Right hindlimb (tissue), 1 donor: ENCODE measurements around the gene LAMC1.
A peak's percentile ranks its signal among the peaks of the same experiment; 100 is the strongest.

Source experiments
- DNase-seq: peaks from one replicate; pipeline ENCODE4 v3.0.0-alpha.2; 2018

Gene LAMC1

DNA sequence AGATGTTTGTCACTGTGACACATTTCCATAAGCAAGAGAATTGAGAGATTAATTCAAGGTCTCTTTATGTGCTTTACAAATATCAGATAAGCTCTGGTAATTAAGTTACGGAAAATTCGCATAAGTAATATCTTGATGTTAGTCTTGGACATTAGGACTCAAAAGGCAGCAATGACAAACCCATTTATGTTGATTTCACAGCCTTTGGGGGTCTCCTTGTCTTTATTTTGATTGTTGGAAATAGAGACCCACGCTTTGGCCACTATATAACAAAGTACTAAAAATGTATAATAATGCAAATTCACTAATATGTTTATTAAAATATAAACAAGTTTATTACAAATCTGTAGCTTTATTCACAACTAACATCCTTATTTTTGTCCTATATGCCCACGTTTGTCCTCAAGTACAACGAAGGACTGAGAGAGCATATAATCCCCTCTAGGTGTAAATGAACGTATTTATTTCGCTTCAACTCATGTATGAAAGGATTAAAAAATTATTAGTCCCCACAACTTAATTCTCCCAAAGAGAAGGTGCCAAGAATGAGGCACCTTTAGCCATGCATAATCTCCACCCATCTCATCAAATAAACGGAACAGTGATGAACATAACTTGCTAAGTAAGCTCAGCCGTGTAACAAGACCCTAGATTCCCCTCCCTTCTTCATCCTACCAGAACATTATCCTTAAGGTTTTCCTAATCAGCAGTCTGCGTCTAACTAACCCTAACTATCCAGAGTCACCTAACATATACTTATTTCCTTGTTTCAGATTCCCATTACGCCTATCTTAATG is 1.6 kb upstream of the LAMC1 start:
- DNase-seq: no peak

DNA sequence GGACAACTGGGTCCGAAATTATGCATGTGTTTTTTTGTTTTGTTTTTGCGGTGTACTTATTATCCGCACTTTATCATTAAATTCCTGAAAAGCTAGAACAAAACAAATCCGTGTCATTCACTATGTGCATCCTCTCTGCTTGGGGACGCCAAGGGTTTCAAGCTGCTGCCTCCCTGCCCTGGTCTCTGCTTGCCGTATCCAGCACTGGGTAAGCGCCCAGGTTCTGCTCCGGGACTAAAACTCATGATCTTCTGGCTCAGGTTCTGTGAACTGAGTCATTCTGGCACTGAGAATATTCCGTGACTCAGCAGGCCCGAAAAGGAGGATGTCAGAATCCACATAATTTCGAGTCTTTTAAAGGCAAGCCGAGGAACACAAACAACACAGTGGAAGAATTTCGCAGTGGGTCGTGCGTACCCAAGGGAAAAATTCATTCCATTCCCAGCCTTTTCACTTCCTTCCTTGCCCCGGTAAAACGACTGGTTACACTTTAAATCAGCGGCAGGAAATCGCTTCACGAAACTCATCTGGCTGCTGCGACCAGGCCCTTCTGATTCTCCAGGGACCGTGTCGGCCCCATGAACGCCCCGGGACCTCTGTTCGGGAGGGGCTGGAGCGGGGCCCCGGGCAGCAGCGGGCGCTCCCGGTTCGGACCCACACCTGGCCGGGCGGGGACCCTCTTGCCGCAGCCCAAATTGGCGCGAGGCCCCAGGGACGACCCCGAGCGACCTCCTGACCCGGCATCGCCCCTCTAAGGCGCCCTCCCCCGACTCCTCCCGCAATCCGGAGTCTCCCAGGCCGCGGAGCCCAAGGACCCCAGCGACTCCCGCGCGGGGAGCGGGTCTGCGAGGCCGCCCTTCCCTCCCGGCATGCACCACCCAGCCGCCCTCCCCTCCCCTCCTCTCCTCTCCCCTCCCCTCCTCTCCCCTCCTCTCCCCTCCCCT is 746 bp upstream of the LAMC1 start:
- DNase-seq: peak; percentile 91

DNA sequence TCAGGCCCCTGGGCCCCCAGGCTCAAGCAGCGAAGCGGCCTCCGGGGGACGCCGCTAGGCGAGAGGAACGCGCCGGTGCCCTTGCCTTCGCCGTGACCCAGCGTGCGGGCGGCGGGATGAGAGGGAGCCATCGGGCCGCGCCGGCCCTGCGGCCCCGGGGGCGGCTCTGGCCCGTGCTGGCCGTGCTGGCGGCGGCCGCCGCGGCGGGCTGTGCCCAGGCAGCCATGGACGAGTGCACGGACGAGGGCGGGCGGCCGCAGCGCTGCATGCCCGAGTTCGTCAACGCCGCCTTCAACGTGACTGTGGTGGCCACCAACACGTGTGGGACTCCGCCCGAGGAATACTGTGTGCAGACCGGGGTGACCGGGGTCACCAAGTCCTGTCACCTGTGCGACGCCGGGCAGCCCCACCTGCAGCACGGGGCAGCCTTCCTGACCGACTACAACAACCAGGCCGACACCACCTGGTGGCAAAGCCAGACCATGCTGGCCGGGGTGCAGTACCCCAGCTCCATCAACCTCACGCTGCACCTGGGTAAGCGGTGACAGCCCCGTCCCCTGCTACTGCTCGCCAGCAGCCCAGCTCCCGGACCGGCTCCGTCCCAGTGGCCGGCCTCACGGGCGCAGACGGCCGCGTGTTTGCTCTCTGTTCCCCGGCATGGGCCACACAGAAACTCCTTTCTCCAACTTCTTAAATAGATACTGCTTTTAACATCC is 539 bp downstream of the LAMC1 start:
- DNase-seq: peak; percentile 66

DNA sequence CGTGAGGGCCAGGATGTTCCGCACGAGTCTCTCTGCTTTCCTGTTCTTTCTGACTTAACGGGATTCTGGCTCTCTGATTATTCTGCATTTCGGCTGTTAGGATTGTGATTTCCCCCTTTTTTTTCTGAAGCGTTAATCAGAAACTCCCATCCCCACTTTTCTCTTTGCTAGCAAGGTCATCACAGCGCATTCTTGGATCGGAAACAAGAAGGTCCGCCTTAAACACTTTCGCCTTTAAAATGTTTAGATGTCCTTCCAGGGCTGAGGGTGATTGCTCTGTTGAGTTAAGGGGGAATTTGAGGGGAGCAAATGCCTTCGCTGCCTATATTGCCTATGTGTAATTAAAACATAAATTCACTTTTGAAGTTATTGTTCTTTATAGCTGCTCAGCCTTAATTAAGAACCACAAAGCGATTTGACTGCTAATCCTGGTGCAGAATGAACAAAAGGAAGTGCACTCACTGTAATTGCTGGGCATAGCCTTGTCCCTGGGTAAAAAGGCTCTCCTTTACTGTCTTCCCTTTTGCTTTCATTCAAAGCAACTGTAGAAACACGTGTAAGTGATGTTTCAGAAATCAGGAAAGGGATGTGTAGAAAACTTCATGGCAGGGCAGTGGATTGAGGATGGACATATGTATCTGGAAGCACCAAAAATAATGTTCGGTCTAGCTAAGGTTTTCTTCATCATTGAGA is 1.2 kb downstream of the LAMC1 start:
- DNase-seq: no peak

DNA sequence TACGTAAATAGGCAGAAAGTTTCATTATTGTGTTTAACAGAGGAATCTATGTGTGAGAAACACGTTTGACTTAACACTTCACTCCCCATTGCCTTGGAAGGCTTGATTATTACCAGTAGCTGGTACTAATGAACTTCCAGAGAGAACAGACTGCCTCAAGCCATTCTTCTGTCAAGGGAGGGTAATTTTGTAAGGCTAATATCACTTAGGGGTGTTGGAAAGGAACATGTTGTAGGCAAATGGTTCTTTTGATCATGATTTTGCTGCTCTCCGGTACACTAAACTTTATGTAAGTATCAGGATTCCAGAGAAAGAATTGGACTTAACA is 1.8 kb downstream of the LAMC1 start:
- no peak for DNase-seq

DNA sequence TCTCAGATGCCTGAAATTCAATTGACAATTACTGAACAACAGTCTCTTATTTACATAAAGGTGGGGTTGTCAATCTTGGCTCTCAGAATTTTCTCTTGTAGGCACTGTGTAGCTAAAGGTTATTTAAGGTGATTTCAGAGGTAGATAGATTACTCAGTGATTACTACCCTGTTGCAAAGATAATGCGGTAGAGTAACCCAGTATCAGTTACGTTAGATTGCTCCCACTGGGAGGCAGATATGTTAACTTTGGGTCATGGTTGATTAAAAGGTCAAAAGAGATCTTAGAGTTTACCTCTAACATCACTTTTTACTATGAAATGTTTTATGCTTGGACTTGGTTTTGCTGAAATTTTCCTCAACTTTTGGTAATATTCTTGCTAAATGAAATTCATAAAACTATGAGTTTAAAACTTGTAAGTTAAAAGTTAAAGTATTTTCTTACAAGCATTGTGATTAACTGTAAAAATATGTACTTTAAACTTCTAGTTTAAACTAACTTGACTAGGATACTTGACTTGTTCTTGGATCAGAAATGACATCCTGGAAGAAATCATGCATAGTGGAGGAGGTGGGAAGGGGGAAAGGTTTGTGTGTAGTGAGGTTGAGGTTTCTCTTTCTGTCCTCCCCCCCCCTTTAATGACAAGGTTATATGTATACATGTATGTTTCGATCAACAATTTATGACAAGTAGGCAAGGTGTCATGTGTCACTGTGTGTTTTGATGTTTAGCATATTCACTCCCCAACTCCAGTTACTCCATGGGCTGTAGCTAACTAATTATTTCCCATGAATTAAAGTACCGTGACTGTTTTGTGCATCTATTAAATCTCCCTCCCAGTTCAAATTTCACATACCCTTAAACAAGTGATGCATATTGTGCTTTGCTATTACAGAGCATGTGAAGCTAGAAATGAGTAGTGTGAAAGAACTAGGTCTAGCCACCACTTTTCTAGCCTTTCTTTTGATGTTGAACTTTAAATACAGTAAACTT is 2.9 kb downstream of the LAMC1 start:
- DNase-seq: no peak

DNA sequence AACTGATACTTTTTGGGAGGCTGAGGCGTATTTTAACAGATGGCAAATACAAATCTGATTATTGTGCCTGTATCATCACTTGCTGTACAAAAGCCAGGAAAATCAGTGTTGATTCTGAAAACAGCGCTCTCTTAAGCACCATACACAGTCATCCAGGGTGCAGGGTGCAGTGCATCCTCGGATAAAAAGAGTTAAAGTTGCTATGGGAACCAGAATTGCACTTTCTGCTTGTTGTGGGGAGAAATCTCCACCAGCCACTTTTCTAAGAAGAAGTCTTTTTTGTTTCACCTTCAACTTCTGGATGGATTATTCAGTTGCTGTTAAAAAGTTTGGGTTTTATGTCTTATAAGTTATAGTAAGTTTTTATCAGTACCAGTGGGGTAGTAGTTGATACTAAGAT is 3.8 kb downstream of the LAMC1 start:
- DNase-seq: no peak

DNA sequence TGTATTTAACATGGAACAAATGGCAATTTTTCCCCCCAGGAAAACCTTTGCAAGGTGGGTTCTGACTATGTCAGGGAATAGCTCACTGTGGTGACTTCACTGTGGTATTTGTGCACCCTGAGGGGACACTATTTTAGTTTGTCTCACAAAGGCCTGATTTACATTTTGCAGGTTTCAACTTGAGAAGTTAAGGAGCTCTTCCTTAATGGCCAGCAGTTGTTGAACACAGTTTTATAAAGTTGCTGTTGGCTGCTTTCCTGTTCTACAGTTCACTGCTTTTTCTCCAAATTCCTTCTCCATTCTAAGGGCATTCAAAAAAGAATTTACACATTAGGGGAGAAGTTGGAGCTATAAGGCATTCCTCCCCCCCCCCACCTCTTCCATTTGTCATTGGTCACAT is 4.6 kb downstream of the LAMC1 start:
- DNase-seq: no peak

DNA sequence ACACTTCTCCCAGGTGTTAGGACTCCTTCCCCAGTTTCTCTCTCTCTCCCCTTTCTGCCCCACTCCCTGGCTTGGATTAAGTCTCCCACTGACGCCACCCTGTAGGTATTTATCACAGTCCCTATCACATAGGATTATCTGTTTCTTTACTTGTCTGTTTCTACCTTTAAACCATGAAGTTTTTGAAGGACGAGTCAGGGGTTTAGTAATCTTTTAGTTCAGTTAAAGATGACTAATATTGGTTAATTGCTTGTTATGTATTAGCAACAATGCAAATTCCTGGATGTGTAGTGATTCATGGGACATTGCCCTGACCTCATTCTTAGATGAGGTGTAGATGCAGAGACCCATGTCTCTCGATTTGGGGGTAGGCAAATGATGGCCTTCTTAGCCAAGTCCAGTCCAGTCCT is 6.4 kb downstream of the LAMC1 start:
- DNase-seq: no peak

DNA sequence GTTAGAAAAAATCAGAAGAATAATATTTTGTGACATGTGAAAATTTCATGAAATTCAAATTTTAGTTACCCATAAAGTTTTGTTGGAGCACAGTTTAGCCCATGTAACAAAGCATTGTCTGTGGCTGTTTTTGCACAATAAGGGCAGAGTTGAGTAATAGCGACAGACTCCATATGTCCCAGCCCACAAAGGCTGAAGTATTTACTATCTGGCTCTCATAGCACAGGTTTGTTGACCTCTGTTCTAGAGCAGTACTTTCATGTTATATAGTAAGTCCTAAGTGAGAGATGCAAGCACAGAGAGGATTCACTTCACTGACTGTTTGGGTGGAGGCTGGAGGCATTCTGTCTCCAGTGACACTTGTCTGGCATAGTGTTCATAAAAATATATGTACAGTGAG is 6.8 kb downstream of the LAMC1 start:
- no peak for DNase-seq

DNA sequence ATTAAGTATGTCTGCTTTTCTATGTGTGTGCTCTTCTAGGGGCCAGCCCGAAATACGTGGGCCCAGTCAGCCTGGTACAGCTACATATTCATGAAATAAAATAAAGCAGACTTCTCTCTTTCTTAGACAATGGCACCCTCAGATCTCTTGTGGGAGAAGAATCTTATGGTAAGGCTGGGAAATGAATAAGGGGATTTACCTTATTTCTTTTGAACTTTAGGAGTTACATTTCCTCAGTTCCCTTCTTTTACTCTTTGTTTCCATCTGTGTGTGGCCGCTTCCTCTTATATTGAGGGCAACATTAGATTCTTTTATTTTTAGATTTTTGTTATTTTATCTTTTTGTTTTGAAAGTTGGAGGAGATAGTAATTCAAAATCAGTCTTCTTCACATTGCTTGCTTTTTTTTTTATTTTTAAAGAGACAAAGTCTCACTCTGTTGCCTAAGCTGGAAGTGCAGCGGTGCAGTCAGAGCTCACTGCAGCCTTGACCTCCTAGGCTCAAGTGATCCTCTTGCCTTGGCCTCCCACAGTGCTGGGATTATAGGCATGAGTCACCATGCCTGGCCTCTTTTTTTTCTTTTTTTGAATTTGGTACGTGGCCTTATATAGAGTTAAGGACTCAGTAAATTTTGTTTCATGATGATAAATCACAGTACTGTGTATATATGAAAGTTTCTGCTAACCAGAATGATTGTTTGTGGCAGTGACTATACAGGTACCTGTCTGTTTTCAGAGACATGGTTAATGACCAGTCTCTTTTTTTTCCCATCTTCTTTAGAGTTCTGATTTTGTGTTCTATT is 9.1 kb downstream of the LAMC1 start:
- DNase-seq: no peak

DNA sequence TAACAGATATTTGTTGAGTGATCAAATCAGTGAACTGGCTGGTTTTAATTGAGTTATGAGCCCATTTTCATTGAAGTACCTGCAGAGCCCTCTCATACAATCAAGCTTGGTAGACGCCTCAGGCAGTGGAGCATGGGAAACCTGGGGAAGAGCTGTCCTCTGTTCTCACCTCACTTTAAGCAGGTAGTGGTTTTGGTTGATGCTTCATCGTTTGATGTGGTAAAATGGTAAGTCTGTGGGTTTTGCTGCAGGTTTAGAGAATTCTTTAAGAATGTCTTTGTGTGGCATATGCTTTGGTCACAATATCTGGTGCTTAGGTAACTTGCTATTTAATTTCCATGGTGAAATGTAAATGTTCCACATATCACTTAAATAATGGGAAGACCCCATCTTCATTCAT is 10.0 kb downstream of the LAMC1 start:
- no peak for DNase-seq

DNA sequence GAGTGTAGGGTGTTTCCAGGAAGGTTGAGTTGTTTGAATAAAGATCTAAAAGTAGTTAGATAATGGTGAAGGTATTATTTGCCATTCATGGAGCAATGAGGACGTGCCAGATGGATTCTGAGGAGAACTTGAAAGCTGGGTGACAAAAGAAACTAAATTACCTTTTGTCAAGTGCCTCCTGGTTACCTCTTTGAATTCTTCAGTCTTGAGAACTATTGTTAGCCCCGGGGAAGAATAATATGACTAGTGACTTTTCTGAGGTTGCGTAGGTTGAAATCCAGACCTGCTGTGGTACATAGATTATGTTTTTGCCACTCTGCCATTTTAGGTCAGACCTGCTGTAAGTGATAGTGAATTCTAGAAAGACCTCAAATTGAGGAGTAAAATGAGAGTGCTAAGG is 11.5 kb downstream of the LAMC1 start:
- no peak for DNase-seq

DNA sequence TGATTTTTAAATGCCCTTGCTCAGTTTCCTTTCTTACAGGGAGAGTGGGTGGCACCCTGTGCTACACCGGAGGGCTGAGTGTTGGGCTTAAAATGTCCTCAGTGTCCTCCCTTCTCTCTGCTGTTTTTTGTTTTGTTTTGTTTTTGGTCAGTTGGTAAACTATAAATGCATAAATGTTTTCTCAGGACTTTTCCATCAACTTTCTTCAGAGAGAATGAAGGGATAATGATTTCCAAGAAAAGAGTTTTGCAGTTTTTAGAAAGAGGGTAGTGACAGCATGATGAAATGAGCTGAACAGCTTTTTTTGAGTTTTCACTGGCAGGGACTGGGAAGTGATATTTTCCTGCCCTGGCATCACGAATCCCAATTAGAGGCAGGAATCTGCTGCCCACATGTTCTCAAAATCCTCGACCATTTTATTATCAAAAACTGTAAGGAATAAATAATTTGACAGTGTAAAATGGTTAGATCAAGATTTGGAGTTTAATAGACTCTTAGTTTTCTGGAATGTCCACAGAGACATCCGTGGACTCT is 15.2 kb downstream of the LAMC1 start:
- DNase-seq: no peak

DNA sequence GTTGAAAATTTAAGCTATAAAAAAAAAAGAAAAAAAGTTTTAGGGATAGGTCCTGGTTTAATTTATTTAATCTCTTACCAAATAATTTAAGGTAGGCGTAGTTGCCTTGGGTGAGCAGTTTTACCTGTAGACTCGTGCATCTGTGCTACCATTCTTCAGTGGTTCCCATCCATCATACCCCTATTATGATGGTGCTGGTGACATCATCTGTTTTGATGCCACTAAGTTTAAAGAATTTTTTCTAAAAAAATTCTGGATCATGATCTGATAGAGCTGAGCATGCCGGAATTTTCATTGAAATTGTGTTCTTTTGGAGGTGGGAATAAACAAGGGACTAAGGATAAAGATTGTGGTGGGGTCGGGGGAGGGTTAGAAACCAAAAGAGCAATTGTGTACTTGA is 15.7 kb downstream of the LAMC1 start:
- DNase-seq: no peak

DNA sequence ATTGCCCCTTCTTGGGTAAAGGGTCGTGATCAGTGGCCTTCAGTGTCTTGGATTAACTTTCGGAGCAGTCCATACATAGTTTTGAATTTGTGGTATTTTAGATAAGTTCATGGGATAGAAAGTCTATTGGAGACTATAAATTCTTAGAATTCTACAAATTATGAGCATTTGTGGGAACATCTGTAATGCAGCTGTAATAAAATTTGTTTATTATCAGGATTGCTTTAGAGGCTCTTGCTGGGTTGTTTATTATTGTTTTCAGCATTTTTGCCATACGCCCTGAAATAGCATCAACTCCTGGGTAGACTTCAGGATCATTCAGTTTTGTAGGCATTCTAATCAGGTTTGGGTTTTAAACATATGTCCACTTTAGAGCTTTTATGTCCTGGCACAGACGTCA is 16.1 kb downstream of the LAMC1 start:
- no peak for DNase-seq

DNA sequence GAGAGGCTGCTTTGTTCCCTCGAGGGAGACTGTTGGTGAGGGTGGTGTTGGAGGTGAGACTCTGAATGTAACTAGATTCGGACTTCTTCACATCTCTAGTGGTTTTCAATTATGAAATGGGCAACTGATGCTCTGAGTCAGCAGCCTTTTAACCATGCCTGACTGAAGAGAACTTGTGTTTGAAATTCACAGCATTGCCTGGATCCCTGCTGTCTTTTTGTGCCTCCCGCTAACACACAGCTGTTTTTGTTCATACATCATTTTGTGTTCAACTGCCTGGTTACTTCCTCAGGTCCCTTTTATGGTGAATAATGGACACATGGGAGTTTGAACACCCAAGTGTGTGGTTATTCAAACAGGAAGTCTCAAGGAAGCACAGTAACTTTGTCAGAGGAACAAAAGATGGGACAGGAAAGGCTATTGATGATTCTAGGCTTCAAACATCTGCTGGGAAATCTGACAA is 16.8 kb downstream of the LAMC1 start:
- DNase-seq: peak; percentile 30

DNA sequence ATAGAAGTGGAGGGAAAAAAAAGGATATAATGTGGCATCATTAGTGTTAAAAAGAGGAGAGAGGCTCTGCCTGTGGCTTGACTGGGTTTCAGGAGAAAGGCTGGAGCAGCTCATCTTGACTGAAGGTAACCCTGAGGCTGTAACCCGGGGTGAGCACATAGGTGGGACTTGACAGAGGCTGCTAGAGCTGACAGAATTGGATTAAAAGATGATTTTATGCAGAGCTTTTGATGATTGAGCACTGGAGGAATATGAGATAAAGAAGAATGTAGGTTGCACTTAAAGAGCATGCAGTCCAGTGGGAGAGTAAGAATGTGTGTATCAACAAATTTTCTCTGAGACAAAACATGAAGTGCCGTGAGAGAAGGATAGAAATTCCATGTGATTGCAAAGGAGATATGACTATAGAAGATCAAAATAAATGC is 17.3 kb downstream of the LAMC1 start:
- DNase-seq: no peak

DNA sequence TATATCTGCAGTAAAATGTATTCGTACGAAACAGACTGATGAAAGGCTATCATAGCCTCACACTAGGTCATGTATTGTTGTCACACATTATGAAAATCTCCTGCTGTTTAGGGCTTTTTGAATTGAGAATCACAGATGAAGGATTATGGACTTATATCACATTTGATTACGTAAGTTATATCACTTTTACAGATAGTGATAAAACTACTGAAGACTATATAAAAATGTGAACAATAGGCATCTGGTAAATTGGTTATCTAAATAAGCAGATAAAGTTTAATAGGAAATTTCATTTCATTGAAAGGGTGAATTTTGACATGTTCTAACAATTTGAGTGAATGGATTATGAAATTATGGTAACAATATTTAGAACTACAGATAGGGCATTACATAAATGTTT is 20.0 kb downstream of the LAMC1 start:
- DNase-seq: no peak
